Measurements from ENCODE around the gene TEDC1. TPM values are rescaled to one million over a fixed set of nuclear protein-coding genes. Genes with fewer than 3 reads are reported as not detected.

Gene TEDC1
- total RNA-seq, 1 experiment from 2014 or later: 26.2 TPM

GRCh38 chr14:105500726-105501101 lies 9.7 kb downstream of the TEDC1 start:
- H3K23ac ChIP-seq (ENCODE audit: insufficient read length, low read depth, low read length): no peak overlapping the region
- no peak for DNase-seq
- Mint-ChIP-seq H3K36me3 (ENCODE audit: insufficient read depth in 1 of 3, low read depth in 3 of 3) (no peaks in the 10 kb centered on the region; a peak in 1 of 7 replicates), H3K9me3 (peaks cover 0 to 4% of the 10 kb centered on the region in 2 experiments; a peak in 1 of 5 replicates), H3K27me3 (ENCODE audit: low read depth) (peaks cover 2% of the 10 kb centered on the region; the same call in 1 of the 2 replicates), H3K27ac (peak overlapping the region in 2 of 3 experiments; percentile 50 to 75; a peak in 1 of 7 replicates), H3K4me3 (no peak overlapping the region), H3K4me1 (peaks cover 0 to 4% of the 10 kb centered on the region in 2 experiments; a peak in 2 of 4 replicates)
- peaks cover 2% of the 10 kb centered on the region for H3K23me2 ChIP-seq (ENCODE audit: insufficient read length, low read depth, low read length, poor library complexity, severe bottlenecking)
- no peaks in the 10 kb centered on the region for H3K4me1 ChIP-seq (ENCODE audit: insufficient read depth, low read length)
- no peak overlapping the region for H3T11ph ChIP-seq (ENCODE audit: low read length)
- no peak overlapping the region for H4K8ac ChIP-seq (replicated peaks; ENCODE audit: insufficient read length, low read depth, low read length)
- no peak overlapping the region for H3K4me2 ChIP-seq (ENCODE audit: insufficient read depth, insufficient read length, low read length)
- no peak overlapping the region for H3K27ac ChIP-seq (ENCODE audit: insufficient read length, low read depth, low read length)
- H3K79me1 ChIP-seq (ENCODE audit: insufficient read depth, low read depth, low read length, poor library complexity, severe bottlenecking): no peaks in the 10 kb centered on the region
- H4K91ac ChIP-seq (ENCODE audit: insufficient read length, low read depth, low read length): no peak overlapping the region
- H3K18ac ChIP-seq (ENCODE audit: insufficient read length, low read depth, low read length): no peak overlapping the region
- no peak overlapping the region for H4K5ac ChIP-seq (ENCODE audit: insufficient read length, low read depth, low read length)
- no peak overlapping the region for H2AK5ac ChIP-seq (ENCODE audit: insufficient read length, low read length)
- TF ChIP-seq CTCF (conservative IDR thresholded peaks at IDR 0.05): no peak
- H2BK12ac ChIP-seq (ENCODE audit: insufficient read length, low read depth, low read length): no peak overlapping the region
- no CpG with 5 or more reads among the region's 10 CpGs for WGBS (ENCODE audit: extremely low coverage, insufficient read length, low lambda C conversion rate)
- H3K4ac ChIP-seq (ENCODE audit: low read depth, low read length): no peak overlapping the region
- H4K20me1 ChIP-seq (ENCODE audit: control insufficient read depth, insufficient read depth, insufficient read length): no peaks in the 10 kb centered on the region
- no peaks in the 10 kb centered on the region for H3K79me2 ChIP-seq (ENCODE audit: insufficient read depth, low read length)
- no peaks in the 10 kb centered on the region for H3K9me3 ChIP-seq (ENCODE audit: control insufficient read depth, low read depth, low read length)
- no peak overlapping the region for H2BK15ac ChIP-seq (ENCODE audit: low read depth, low read length)
- no peak overlapping the region; the same call in 1 of the 2 replicates for H3K14ac ChIP-seq (ENCODE audit: insufficient read depth, low read length)
- no peak overlapping the region for H2BK120ac ChIP-seq (ENCODE audit: low read depth, low read length, poor library complexity, severe bottlenecking)
- H2AFZ ChIP-seq (ENCODE audit: low read length): no peak overlapping the region
- no peak overlapping the region for H3K56ac ChIP-seq (ENCODE audit: insufficient read length, low read depth, low read length)
- H3K27me3 ChIP-seq (ENCODE audit: insufficient read depth, low read length): no peaks in the 10 kb centered on the region
- H3K9ac ChIP-seq (ENCODE audit: extremely low read depth, insufficient read length, low read length): no peak overlapping the region
- H2BK5ac ChIP-seq (ENCODE audit: insufficient read length, low read length): no peak overlapping the region
- H2BK20ac ChIP-seq (ENCODE audit: low read depth, low read length, poor library complexity, severe bottlenecking): no peak overlapping the region

Data from H9 (cell line).